PC-3 (cell line): ENCODE data around the gene TMEM184B. TPM values are rescaled to one million over a fixed set of nuclear protein-coding genes. Genes with fewer than 3 reads are reported as not detected.

ENCODE experiments used
- ATAC-seq: fragments of 200-7000 bp; cut with Tn5 transposase; 2 replicates; pipeline ENCODE4 v1.9.1; 2020; ENCODE audit warnings: mild to moderate bottlenecking, moderate library complexity
- BruUV-seq: library from RNA; stranded (reverse); fragments of 400-500 nt; replicated peaks from 2 replicates; lab custom pipeline; 2021; lab: Mats Ljungman, UMichigan
- CTCF ChIA-PET: fragments of 300-600 bp; sonication (Branson Sonifier 250); formaldehyde crosslinking; loops from one replicate; lab custom pipeline; 2022; ENCODE audit warnings: antibody characterized with exemption; lab: Charles Lee
- POLR2A ChIA-PET: fragments of 300-600 bp; sonication (Branson Sonifier 250); formaldehyde crosslinking; loops from one replicate; lab custom pipeline; 2022; ENCODE audit warnings: antibody characterized with exemption; ENCODE audit not compliant: unreplicated experiment; lab: Charles Lee
- DNase-seq: peaks from one replicate; pipeline ENCODE4 v3.0.0-alpha.2; 2015
- H2AFZ ChIP-seq: fragments of 300-600 bp; sonication (generic); 2 replicates; pipeline ENCODE4 v1.6.0; 2016; ENCODE audit warnings: antibody characterized with exemption, low read length
- H3F3A ChIP-seq: fragments of 300-600 bp; sonication (generic); one replicate; pipeline ENCODE4 v1.6.0; 2017; ENCODE audit warnings: antibody characterized with exemption, low read length, control low read depth, mild to moderate bottlenecking; ENCODE audit not compliant: unreplicated experiment
- H3K27ac ChIP-seq: fragments of 300-600 bp; sonication (generic); 2 replicates; pipeline ENCODE4 v1.5.1; 2016; ENCODE audit warnings: mild to moderate bottlenecking, low read length
- H3K27me3 ChIP-seq: fragments of 300-600 bp; sonication (generic); 2 replicates; pipeline ENCODE4 v1.6.1; 2016; ENCODE audit warnings: low read length, mixed read lengths
- H3K36me3 ChIP-seq: fragments of 300-600 bp; sonication (generic); 2 replicates; pipeline ENCODE4 v1.6.1; 2016; ENCODE audit warnings: low read depth, mixed run types, low read length, mixed read lengths
- H3K4me1 ChIP-seq: fragments of 300-600 bp; sonication (generic); 2 replicates; pipeline ENCODE4 v1.5.1; 2016; ENCODE audit warnings: low read length; ENCODE audit not compliant: insufficient read depth
- H3K4me2 ChIP-seq: fragments of 300-600 bp; sonication (generic); 2 replicates; pipeline ENCODE4 v1.6.0; 2016; ENCODE audit warnings: low read length
- H3K4me3 ChIP-seq: fragments of 300-600 bp; sonication (generic); 2 replicates; pipeline ENCODE4 v1.5.1; 2016; ENCODE audit warnings: mild to moderate bottlenecking, low read length, mixed read lengths
- H3K79me2 ChIP-seq: fragments of 300-600 bp; sonication (generic); 2 replicates; pipeline ENCODE4 v1.6.1; 2017; ENCODE audit warnings: low read length, mixed read lengths
- H3K9ac ChIP-seq: fragments of 300-600 bp; sonication (generic); 2 replicates; pipeline ENCODE4 v1.6.0; 2016; ENCODE audit warnings: mild to moderate bottlenecking, low read length
- H3K9me2 ChIP-seq: fragments of 300-600 bp; sonication (generic); replicated peaks from 2 replicates; pipeline ENCODE4 v1.6.1; 2016; ENCODE audit warnings: mixed run types, low read length, mixed read lengths
- H3K9me3 ChIP-seq: fragments of 300-600 bp; sonication (generic); 2 replicates; pipeline ENCODE4 v1.6.1; 2016; ENCODE audit warnings: low read length, mixed read lengths
- H4K20me1 ChIP-seq: fragments of 300-600 bp; sonication (generic); 2 replicates; pipeline ENCODE4 v1.6.1; 2016; ENCODE audit warnings: low read length, mixed read lengths
- EZH2 ChIP-seq: fragments of 300-600 bp; sonication (generic); IDR thresholded peaks from one replicate; pipeline ENCODE4 v1.6.1; 2017; ENCODE audit warnings: antibody characterized with exemption, mild to moderate bottlenecking, low read length; ENCODE audit not compliant: unreplicated experiment
- EZH2phosphoT487 ChIP-seq: fragments of 300-600 bp; sonication (generic); IDR thresholded peaks from 2 replicates; pipeline ENCODE4 v1.6.1; 2018; ENCODE audit warnings: mild to moderate bottlenecking, antibody characterized with exemption, low read length, borderline replicate concordance
- intact Hi-C: fragments of 100-400 bp; cut with micrococcal nuclease; formaldehyde crosslinking; loops from 2 replicates; pipeline ENCODE4 v1.9.0; 2023
- total RNA-seq: library from RNA; depleted of rRNA; stranded (reverse); fragments of >200 nt; gene quantifications from 2 replicates; pipeline ENCODE4 v1.2.3, GENCODE V29; 2014
- TF ChIP-seq, protein P1 (sequence below): fragments of 300-600 bp; sonication (generic); conservative IDR thresholded peaks from 2 replicates; pipeline ENCODE4 v1.5.1; 2017; ENCODE audit warnings: antibody characterized with exemption, low read depth, mild to moderate bottlenecking, low read length

TMEM184B gene
- total RNA-seq, 1 experiment from 2014 or later = 37.5 TPM

DNA sequence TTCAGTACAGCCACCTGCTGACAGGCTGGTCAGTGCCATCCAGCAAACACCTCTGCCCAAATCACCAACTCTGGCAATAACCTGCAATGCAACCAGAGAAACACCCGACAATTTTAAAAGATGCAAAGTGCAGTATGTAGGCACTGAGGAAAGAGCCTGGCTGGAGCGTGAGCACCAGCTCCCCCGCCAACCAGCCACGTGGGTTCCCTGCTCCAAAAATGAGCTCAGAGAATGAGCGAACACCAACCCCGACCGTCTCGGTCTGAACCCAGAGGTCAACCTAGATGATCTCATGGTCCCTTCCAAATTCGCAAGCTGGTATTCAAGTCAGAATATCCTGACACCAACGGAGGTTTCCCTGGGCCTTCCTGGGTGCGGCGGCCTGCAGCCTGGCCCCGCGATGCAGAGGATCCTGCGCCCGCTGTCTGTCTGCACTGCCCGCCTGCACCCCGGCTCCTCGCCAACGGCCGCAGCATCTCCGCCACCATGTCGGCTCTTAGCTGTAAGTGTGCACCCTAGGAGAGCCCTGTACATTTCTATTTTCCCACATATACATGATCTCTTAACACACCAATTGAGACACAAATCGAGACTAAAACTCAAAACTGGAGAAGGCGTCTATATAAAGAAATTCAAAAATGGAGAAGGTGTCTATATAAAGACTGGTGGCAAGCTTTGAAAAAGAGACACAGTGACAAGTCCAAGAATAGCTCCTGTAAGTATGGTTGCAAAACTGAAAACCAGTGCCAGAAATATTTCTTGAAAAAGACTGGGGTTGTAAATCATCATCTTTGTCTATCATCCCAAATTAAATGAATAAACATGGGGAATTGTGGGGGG lies 22.8 kb downstream of the TMEM184B start:
- TF ChIP-seq EZH2phosphoT487 (no peak), EZH2 (no peak)
- TF ChIP-seq, protein P1, sequence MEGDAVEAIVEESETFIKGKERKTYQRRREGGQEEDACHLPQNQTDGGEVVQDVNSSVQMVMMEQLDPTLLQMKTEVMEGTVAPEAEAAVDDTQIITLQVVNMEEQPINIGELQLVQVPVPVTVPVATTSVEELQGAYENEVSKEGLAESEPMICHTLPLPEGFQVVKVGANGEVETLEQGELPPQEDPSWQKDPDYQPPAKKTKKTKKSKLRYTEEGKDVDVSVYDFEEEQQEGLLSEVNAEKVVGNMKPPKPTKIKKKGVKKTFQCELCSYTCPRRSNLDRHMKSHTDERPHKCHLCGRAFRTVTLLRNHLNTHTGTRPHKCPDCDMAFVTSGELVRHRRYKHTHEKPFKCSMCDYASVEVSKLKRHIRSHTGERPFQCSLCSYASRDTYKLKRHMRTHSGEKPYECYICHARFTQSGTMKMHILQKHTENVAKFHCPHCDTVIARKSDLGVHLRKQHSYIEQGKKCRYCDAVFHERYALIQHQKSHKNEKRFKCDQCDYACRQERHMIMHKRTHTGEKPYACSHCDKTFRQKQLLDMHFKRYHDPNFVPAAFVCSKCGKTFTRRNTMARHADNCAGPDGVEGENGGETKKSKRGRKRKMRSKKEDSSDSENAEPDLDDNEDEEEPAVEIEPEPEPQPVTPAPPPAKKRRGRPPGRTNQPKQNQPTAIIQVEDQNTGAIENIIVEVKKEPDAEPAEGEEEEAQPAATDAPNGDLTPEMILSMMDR = no peak
- ChIA-PET POLR2A (no interaction called here), CTCF (no interaction called here)
- DNase-seq (no peak), ATAC-seq (no peak)
- Histone ChIP-seq H2AFZ (no peak overlapping the region), H3K9me3 (no peaks in the 10 kb centered on the region), H3K27me3 (no peaks in the 10 kb centered on the region), H3K4me2 (no peak overlapping the region), H3K4me3 (no peak overlapping the region), H3K79me2 (peaks cover 49% of the 10 kb centered on the region), H3K4me1 (no peaks in the 10 kb centered on the region), H4K20me1 (no peaks in the 10 kb centered on the region), H3K9me2 (no peaks in the 10 kb centered on the region), H3K9ac (no peak overlapping the region), H3K27ac (no peak overlapping the region), H3K36me3 (no peaks in the 10 kb centered on the region), H3F3A (no peaks in the 10 kb centered on the region)
- intact Hi-C loops = no loop called here
- no TSS peak for BruUV-seq

DNA sequence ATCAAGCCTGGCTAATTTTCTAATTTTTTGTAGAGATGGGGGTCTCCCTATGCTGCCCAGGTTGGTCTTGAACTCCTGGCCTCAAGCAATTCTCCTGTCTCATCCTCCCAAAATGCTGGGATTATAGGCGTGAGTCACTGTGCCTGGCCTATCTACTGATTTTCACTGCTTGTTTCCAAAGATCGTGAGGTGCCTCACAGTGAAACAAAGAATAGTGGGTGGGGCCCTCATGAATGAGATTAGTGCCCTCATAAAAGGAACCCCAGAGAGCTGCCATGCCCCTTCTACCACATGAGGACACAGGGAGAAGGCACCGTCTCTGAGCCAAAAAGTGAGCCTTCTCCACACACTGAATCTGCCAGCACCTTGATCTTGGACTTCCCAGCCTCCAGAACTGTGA lies 23.5 kb downstream of the TMEM184B start:
- Histone ChIP-seq H3K79me2 (peaks cover 49% of the 10 kb centered on the region), H3K9ac (no peak overlapping the region), H3K36me3 (no peaks in the 10 kb centered on the region), H3K4me1 (no peaks in the 10 kb centered on the region), H3K27ac (no peak overlapping the region), H3K4me2 (no peak overlapping the region), H3K9me2 (no peaks in the 10 kb centered on the region), H2AFZ (no peak overlapping the region), H3K27me3 (no peaks in the 10 kb centered on the region), H3K4me3 (no peak overlapping the region), H4K20me1 (no peaks in the 10 kb centered on the region), H3F3A (no peaks in the 10 kb centered on the region), H3K9me3 (no peaks in the 10 kb centered on the region)
- ATAC-seq (no peak), DNase-seq (no peak)
- intact Hi-C loops = no loop called here
- ChIA-PET CTCF (no interaction called here), POLR2A (no interaction called here)
- no TSS peak for BruUV-seq
- TF ChIP-seq EZH2 (no peak), EZH2phosphoT487 (no peak)
- TF ChIP-seq, protein P1 = no peak

DNA sequence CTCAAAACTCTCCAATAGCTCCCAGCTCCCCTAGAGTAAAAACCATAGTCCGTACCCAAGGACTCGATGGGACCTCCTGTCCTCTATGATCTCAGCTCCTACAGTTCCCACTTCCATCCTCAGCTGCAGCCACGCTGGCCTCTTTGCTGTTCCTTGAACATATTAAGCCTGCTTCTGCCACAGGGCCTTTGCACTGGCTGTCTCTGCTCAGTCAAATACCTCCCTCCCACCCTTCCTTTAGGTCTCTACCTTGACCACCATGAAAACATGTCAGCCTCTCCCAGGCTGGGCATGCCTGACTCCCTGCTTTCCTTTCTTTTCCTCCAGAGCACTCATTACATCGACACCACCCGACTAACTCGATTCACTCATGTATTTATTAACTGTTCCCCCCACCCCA lies 24.5 kb downstream of the TMEM184B start:
- CTCF ChIA-PET = no interaction called here
- no peaks in the 10 kb centered on the region for H3K9me2 ChIP-seq
- BruUV-seq = no TSS peak
- no peaks in the 10 kb centered on the region for H3K27me3 ChIP-seq
- no peaks in the 10 kb centered on the region for H4K20me1 ChIP-seq
- H3K36me3 ChIP-seq = no peaks in the 10 kb centered on the region
- DNase-seq (no peak), ATAC-seq (no peak)
- peaks cover 42% of the 10 kb centered on the region for H3K79me2 ChIP-seq
- H3K4me2 ChIP-seq = no peak overlapping the region
- H3K9me3 ChIP-seq = no peaks in the 10 kb centered on the region
- POLR2A ChIA-PET = no interaction called here
- intact Hi-C loops = no loop called here
- TF ChIP-seq EZH2phosphoT487 (no peak), EZH2 (no peak)
- TF ChIP-seq, protein P1 = no peak
- H3F3A ChIP-seq = no peaks in the 10 kb centered on the region
- no peak overlapping the region for H3K9ac ChIP-seq
- no peaks in the 10 kb centered on the region for H3K4me1 ChIP-seq
- no peak overlapping the region for H2AFZ ChIP-seq
- H3K27ac ChIP-seq = no peak overlapping the region
- no peak overlapping the region for H3K4me3 ChIP-seq
